Esophagus squamous epithelium (tissue), 4 donors: Measurements from ENCODE around the gene PLEKHB2.
"Not testable (repeated sequence)": the region's sequence is repeated elsewhere in the genome, so short reads cannot be mapped to it uniquely, and the experiment has no call there.

ENCODE experiments used
- POLR2A ChIP-seq, 4 donors: fragments of 450-650 bp; IDR thresholded peaks; one replicate each; pipeline ENCODE4 v1.6.1; 2017; ENCODE audit warnings: antibody characterized with exemption in 4 of 4, mild to moderate bottlenecking in 4 of 4, moderate library complexity in 3 of 4
- TF ChIP-seq, protein P1 (sequence below), 6 experiments: fragments of 450-650 bp in 4 of 6; fragments of 200-600 bp in 2 of 6; sonication (generic) in 2 of 6; IDR thresholded peaks; one replicate each; pipeline ENCODE4 v1.5.1; 2016 to 2019; ENCODE audit warnings: antibody characterized with exemption in 6 of 6, mild to moderate bottlenecking in 4 of 6, moderate library complexity in 4 of 6

DNA sequence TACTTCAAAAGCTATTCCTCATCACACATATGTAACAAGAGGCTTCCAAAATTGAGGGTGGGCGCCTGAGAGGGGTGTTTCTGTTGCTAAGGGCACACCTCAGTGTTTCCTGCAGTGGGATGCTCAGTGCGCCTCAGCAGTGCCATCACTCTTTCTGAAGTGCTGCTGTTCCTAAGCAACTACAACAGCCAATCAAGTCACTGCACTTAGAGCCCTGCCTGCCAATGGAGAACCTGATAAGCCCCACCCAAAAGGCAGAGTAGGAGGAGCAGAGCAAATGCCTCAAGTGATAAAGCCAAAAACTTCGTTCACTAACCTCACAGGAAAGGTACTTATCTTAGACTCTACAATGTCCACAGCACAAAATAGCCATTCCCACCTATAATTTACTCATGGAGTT, 88.3 kb downstream of the PLEKHB2 start:
- TF ChIP-seq POLR2A (IDR thresholded peaks at IDR 0.05), result not testable (repeated sequence)
- TF ChIP-seq, protein P1, sequence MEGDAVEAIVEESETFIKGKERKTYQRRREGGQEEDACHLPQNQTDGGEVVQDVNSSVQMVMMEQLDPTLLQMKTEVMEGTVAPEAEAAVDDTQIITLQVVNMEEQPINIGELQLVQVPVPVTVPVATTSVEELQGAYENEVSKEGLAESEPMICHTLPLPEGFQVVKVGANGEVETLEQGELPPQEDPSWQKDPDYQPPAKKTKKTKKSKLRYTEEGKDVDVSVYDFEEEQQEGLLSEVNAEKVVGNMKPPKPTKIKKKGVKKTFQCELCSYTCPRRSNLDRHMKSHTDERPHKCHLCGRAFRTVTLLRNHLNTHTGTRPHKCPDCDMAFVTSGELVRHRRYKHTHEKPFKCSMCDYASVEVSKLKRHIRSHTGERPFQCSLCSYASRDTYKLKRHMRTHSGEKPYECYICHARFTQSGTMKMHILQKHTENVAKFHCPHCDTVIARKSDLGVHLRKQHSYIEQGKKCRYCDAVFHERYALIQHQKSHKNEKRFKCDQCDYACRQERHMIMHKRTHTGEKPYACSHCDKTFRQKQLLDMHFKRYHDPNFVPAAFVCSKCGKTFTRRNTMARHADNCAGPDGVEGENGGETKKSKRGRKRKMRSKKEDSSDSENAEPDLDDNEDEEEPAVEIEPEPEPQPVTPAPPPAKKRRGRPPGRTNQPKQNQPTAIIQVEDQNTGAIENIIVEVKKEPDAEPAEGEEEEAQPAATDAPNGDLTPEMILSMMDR (IDR thresholded peaks at IDR 0.05), result not testable (repeated sequence)
